22Rv1 (cell line): ENCODE measurements around the gene CCDC127.

Experiments
- ZFX ChIP-seq: fragments of 450-650 bp; IDR thresholded peaks from 2 replicates; pipeline ENCODE4 v1.6.1; 2017; ENCODE audit warnings: antibody characterized with exemption, borderline replicate concordance
- TF ChIP-seq, protein P1 (sequence below): fragments of 450-650 bp; IDR thresholded peaks from 2 replicates; pipeline ENCODE4 v1.5.1; 2017; ENCODE audit warnings: mild to moderate bottlenecking

DNA sequence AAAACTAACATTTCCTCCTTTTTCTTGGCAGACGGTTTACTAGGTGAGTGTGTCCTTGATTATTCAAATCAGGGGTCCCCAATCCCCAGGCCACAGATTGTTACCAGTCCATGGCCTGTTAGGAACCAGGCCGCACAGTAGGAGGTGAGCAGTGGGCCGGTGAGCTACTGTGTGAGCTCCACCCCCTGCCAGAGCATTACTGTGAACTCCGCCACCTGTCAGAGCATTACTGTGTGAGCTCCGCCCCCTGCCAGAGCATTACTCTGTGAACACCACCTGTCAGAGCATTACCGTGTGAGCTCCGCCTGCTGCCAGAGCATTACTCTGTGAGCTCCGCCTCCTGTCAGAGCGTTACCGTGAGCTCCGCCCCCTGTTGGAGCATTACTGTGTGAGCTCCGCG lies 39.2 kb upstream of the CCDC127 start:
- TF ChIP-seq, protein P1, sequence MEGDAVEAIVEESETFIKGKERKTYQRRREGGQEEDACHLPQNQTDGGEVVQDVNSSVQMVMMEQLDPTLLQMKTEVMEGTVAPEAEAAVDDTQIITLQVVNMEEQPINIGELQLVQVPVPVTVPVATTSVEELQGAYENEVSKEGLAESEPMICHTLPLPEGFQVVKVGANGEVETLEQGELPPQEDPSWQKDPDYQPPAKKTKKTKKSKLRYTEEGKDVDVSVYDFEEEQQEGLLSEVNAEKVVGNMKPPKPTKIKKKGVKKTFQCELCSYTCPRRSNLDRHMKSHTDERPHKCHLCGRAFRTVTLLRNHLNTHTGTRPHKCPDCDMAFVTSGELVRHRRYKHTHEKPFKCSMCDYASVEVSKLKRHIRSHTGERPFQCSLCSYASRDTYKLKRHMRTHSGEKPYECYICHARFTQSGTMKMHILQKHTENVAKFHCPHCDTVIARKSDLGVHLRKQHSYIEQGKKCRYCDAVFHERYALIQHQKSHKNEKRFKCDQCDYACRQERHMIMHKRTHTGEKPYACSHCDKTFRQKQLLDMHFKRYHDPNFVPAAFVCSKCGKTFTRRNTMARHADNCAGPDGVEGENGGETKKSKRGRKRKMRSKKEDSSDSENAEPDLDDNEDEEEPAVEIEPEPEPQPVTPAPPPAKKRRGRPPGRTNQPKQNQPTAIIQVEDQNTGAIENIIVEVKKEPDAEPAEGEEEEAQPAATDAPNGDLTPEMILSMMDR = no peak
- TF ChIP-seq ZFX = no peak
